ENCODE results near the gene LYRM2. TPM values are rescaled to one million over a fixed set of nuclear protein-coding genes. Genes with fewer than 3 reads are reported as not detected.

Gene LYRM2
- total RNA-seq, 1 experiment from 2014 or later: 26.3 TPM

GRCh38 chr6:89575562-89575960, 63.0 kb downstream of the LYRM2 start (continued):
- no peak for TF ChIP-seq MAX (IDR thresholded peaks at IDR 0.05)
- no peak for TF ChIP-seq ZNF274 (IDR thresholded peaks at IDR 0.05; ENCODE audit: low read depth, low read length)

- RAD21 ChIA-PET (ENCODE audit: low non-redundant PET in 1 of 2, low total read pairs in 2 of 2, uncharacterized antibody in 2 of 2, unreplicated experiment in 2 of 2): no interaction called here
- DNase-seq (ENCODE audit: low read depth, low spot score) (no peak), ATAC-seq (no peak)
- H3K4me3 ChIP-seq (replicated peaks in 1 of 2; ENCODE audit: low read depth in 1 of 2, low read length in 2 of 2): no peak overlapping the region
- no peaks in the 10 kb centered on the region for H3K36me3 ChIP-seq (ENCODE audit: control insufficient read depth in 1 of 2, insufficient read depth in 2 of 2, low read length in 2 of 2)
- H3K9me3 ChIP-seq (ENCODE audit: control insufficient read depth in 1 of 2, insufficient read depth in 1 of 2, low read depth in 1 of 2, low read length in 2 of 2): no peaks in the 10 kb centered on the region
- H4K20me1 ChIP-seq (ENCODE audit: insufficient read depth): no peaks in the 10 kb centered on the region
- BruUV-seq (replicated peaks): no TSS peak
- H3K79me2 ChIP-seq (ENCODE audit: insufficient read depth, low read length): no peaks in the 10 kb centered on the region
- no peak overlapping the region for H2AFZ ChIP-seq (ENCODE audit: low read depth, low read length, poor library complexity, severe bottlenecking)
- H3K4me2 ChIP-seq (ENCODE audit: low read length): no peak overlapping the region
- intact Hi-C loops (cut with micrococcal nuclease): no loop called here
- CTCF ChIA-PET: no interaction called here
- no peaks in the 10 kb centered on the region for H3K27me3 ChIP-seq (ENCODE audit: insufficient read depth, low read length)
- no peaks in the 10 kb centered on the region; a peak in 1 of 4 replicates for H3K4me1 ChIP-seq (ENCODE audit: control insufficient read depth in 1 of 2, insufficient read depth in 2 of 2, low read length in 2 of 2)
- no peak for TF ChIP-seq ZNF274 (IDR thresholded peaks at IDR 0.05; ENCODE audit: low read depth, low read length)
- TF ChIP-seq SIN3A (IDR thresholded peaks at IDR 0.05; ENCODE audit: low read depth): no peak
- no peak for TF ChIP-seq CEBPB (IDR thresholded peaks at IDR 0.05; ENCODE audit: low read depth)
- TF ChIP-seq POLR2AphosphoS5 (IDR thresholded peaks at IDR 0.05; ENCODE audit: low read depth, low read length): no peak
- TF ChIP-seq REST (IDR thresholded peaks at IDR 0.05; ENCODE audit: low read depth): no peak
- TF ChIP-seq JUND (IDR thresholded peaks at IDR 0.05): no peak
- no peak for TF ChIP-seq ZFX (IDR thresholded peaks at IDR 0.05)
- TF ChIP-seq SP1 (IDR thresholded peaks at IDR 0.05; ENCODE audit: low read depth): no peak
- no peak for TF ChIP-seq RAD21 (IDR thresholded peaks at IDR 0.05; ENCODE audit: low read depth)
- no peak for TF ChIP-seq FOSL1 (IDR thresholded peaks at IDR 0.05; ENCODE audit: low read depth)
- no peak for TF ChIP-seq YY1 (IDR thresholded peaks at IDR 0.05; ENCODE audit: extremely low read depth, insufficient replicate concordance, low read depth, low read length)
- TF ChIP-seq EGR1 (IDR thresholded peaks at IDR 0.05; ENCODE audit: low read depth): no peak
- no peak for TF ChIP-seq ELF1 (IDR thresholded peaks at IDR 0.05; ENCODE audit: borderline replicate concordance, low read depth)
- TF ChIP-seq POLR2A (IDR thresholded peaks at IDR 0.05; ENCODE audit: borderline replicate concordance, extremely low read depth, insufficient read depth, insufficient read length): no peak
- TF ChIP-seq EZH2phosphoT487 (IDR thresholded peaks at IDR 0.05; ENCODE audit: borderline replicate concordance): no peak
- no peak for TF ChIP-seq ATF3 (IDR thresholded peaks at IDR 0.05)
- TF ChIP-seq TCF7L2 (IDR thresholded peaks at IDR 0.05; ENCODE audit: borderline replicate concordance, extremely low read depth, insufficient read depth, insufficient read length): no peak
- no peak for TF ChIP-seq CBX3 (IDR thresholded peaks at IDR 0.05; ENCODE audit: low read depth)
- no peak overlapping the region for H3K27ac ChIP-seq (ENCODE audit: low read depth, low read length)
- POLR2A ChIA-PET: no interaction called here
- H3K9me2 ChIP-seq (ENCODE audit: insufficient read depth): no peaks in the 10 kb centered on the region
- H3K9ac ChIP-seq (ENCODE audit: low read length): no peak overlapping the region
Measured at GRCh38 chr6:89574910-89575561, 63.5 kb downstream of the LYRM2 start.

Data from HCT116 (cell line).